ENCODE data around the gene PTPN7.

GRCh38 chr1:202201971-202202370 is 41.6 kb upstream of the PTPN7 start:
- TF ChIP-seq CTCF (IDR thresholded peaks at IDR 0.05): no peak
- no peak for TF ChIP-seq POLR2A (IDR thresholded peaks at IDR 0.05)

All from uterus (tissue), 2 donors.